Fibroblast of mammary gland (primary cell): Measurements from ENCODE around the gene SLC16A5.

Source experiments
- DNase-seq: peaks from one replicate; pipeline ENCODE4 v3.0.0-alpha.2; 2010; ENCODE audit warnings: low read depth
- H3K4me3 ChIP-seq: 2 replicates; pipeline ENCODE4 v1.5.1; 2011; ENCODE audit warnings: low read depth, mild to moderate bottlenecking, low read length, moderate library complexity; ENCODE audit not compliant: control insufficient read depth
- TF ChIP-seq, protein P1 (sequence below): conservative IDR thresholded peaks from 2 replicates; pipeline ENCODE4 v1.5.1; 2011; ENCODE audit warnings: low read depth, low read length, inconsistent platforms; ENCODE audit not compliant: control insufficient read depth, insufficient read depth

SLC16A5 gene

DNA sequence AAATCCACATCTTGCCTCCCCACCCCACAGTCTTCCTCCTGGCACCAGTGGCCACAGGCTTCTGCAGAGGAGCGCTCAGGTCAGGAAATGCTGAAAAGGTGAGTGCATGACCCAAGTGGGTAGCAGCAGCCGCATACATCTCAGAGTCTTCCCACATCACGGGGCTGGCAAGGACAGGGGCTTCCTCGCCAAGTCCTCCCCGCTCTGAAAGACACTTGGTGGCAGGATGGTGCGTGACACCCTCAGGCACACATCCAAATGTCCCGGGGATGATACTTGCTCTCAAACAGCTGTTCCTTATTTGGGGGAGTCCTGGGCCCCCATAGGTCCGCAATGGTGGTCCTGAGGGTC, 8.8 kb upstream of the SLC16A5 start:
- DNase-seq, result no peak
- no peak overlapping the region for H3K4me3 ChIP-seq
- TF ChIP-seq, protein P1, sequence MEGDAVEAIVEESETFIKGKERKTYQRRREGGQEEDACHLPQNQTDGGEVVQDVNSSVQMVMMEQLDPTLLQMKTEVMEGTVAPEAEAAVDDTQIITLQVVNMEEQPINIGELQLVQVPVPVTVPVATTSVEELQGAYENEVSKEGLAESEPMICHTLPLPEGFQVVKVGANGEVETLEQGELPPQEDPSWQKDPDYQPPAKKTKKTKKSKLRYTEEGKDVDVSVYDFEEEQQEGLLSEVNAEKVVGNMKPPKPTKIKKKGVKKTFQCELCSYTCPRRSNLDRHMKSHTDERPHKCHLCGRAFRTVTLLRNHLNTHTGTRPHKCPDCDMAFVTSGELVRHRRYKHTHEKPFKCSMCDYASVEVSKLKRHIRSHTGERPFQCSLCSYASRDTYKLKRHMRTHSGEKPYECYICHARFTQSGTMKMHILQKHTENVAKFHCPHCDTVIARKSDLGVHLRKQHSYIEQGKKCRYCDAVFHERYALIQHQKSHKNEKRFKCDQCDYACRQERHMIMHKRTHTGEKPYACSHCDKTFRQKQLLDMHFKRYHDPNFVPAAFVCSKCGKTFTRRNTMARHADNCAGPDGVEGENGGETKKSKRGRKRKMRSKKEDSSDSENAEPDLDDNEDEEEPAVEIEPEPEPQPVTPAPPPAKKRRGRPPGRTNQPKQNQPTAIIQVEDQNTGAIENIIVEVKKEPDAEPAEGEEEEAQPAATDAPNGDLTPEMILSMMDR, result no peak

DNA sequence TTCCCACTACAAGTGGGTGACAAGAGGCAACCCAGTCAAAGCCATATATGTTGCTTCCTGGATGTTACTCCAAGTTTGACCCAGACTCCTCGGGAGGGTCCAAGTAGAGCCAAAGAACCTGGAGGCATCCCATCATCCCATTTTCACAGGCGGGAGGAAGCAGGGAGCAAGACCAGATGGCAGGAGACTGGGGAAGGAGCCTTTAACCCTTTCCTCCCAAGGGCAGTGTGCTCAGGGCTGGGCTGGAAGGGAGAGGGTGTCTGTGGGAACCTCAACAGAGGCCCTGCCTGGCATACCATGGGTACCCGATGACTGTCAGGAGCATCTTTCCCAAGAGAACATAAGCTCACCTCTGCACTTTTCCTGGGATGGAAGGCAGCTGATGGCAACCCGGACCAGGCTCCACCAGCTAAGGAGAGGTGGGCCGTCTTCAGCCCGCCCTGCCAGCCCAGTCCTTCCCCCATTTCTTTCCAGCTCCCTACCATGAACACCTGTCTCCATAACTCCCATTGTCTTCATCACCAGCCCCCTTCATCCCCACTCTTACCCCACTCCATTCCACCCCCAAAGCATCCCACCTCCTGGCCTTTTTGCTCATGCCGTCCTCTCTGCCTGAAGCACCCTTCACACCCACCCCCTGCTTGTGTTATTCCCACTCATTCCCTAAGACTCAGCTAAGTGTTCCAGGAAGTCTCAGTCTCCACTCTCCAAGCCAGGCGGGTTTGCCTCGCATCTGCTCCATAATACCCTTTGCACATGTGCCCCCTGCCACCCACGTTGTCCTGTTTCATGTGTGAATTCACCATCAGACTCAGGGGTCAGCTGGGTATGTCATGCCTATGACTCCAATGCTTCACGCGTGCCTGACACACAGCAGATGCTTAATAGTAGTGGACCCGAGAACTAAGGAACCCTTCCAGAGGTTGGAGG, 5.9 kb upstream of the SLC16A5 start:
- no peak overlapping the region for H3K4me3 ChIP-seq

GRCh38 chr17:75082683-75083082, 5.1 kb upstream of the SLC16A5 start:
- no peak for DNase-seq
- H3K4me3 ChIP-seq, result no peak overlapping the region
- TF ChIP-seq, protein P1, result no peak

More for the DNA sequence above, 5.9 kb upstream of the SLC16A5 start:
- TF ChIP-seq, protein P1, result no peak
- DNase-seq, result no peak

- no peak for DNase-seq
- TF ChIP-seq, protein P1, result no peak
These were observed 3.6 kb upstream of the SLC16A5 start for GRCh38 chr17:75084039-75084660.

DNA sequence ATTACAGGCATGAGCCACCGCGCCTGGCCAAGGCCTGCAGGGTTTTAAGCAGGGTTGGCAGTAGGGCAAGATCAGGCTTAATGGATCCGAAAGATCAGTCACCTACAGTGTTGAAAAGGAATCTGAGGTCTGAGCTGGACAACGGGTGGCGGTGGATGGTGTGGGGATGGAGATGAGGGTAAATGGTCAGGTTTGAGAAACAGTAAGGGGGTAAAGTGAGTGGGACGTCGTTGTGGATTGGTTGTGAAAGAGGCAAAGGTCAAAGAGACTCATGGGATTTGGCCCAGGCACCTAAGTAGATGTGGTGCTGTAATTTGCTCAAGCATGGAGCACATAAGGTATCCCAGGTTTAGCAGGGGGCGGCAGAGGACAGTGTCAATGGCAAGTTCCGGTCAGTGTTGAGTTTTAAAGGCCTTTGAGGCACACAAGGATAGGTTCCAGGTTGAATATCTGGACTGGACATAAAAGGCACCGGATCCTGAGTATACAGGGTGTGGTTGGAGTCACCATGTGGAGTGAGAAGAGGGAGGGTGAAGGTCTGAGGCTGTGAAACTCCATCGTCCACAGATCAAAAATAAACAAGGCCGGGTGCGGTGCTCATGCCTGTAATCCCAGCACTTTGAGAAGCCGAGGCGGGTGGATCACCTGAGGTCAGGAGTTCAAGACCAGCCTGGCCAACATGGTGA, 1.1 kb upstream of the SLC16A5 start:
- TF ChIP-seq, protein P1, result no peak
- no peak for DNase-seq
- H3K4me3 ChIP-seq, result no peak overlapping the region

More at GRCh38 chr17:75084039-75084660, 3.6 kb upstream of the SLC16A5 start:
- H3K4me3 ChIP-seq, result no peak overlapping the region

DNA sequence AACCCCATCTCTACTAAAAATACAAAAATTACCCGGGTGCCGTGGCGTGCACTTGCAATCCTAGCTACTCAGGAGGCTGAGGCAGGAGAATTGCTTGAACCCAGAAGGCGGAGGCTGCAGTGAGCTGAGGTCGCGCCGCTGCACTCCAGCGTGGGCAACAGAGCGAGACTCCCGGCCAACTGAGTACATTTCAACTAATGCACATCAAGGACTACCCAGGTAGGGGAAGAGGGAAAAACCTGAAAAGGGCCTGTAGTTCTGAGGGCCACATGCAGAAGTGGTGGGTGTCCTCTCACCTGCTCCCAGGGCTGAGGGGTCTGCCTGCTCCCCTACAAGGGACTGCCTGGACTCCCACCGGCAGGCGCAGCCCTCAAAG, 584 bp upstream of the SLC16A5 start:
- peak overlapping the region; percentile 46 for H3K4me3 ChIP-seq
- no peak for DNase-seq
- TF ChIP-seq, protein P1, result no peak
